Neural progenitor cell (in vitro differentiated cells): ENCODE data around the gene SLC17A7.

ENCODE experiments used
- EZH2 ChIP-seq: fragments of 200-600 bp; sonication (generic); IDR thresholded peaks from 2 replicates; pipeline ENCODE4 v1.6.1; 2017; ENCODE audit warnings: antibody characterized with exemption, mild to moderate bottlenecking, moderate library complexity
- TF ChIP-seq, protein P1 (sequence below): fragments of 200-600 bp; sonication (generic); IDR thresholded peaks from 2 replicates; pipeline ENCODE4 v1.5.1; 2017; ENCODE audit warnings: antibody characterized with exemption, mild to moderate bottlenecking

DNA sequence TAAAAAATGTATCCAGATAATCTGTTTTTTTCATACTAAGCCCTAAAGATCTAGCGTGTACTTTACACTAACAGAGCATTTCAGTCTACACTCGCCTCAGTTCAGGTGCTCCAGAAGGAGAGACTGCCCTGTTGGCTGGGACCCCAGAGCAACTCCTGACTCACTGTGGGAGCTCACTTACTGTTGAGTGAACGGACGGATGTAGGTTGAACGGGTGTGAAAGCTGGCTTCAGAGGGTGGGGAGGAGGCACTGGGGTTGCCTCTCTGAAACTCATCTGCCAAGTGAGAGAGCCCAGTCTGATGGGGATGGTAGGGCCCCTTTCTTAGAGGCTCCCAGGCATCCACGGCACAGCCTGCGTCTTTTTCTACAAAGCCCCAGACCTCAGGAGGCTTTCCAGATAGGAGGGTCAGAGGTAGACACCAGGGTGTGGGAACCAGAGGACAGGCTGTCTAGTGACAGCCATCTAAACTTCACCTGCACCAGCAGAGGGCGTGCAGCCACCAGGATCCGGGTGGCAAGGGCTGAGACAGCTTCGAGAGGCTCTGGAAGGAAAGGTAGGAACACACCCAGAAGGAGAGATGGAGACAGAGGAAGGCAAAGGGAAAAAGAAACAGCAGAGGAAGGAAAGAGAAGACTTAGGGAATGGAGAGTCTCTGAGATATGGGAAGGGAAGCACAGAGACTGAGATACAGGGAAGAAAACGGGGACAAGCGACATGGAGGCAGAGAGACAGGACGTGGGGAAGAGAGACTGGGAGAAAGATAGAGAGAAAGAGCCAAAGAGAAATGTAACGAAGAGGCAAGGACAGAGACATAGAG, 49.5 kb downstream of the SLC17A7 start:
- TF ChIP-seq, protein P1, sequence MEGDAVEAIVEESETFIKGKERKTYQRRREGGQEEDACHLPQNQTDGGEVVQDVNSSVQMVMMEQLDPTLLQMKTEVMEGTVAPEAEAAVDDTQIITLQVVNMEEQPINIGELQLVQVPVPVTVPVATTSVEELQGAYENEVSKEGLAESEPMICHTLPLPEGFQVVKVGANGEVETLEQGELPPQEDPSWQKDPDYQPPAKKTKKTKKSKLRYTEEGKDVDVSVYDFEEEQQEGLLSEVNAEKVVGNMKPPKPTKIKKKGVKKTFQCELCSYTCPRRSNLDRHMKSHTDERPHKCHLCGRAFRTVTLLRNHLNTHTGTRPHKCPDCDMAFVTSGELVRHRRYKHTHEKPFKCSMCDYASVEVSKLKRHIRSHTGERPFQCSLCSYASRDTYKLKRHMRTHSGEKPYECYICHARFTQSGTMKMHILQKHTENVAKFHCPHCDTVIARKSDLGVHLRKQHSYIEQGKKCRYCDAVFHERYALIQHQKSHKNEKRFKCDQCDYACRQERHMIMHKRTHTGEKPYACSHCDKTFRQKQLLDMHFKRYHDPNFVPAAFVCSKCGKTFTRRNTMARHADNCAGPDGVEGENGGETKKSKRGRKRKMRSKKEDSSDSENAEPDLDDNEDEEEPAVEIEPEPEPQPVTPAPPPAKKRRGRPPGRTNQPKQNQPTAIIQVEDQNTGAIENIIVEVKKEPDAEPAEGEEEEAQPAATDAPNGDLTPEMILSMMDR = peak; percentile 97
- TF ChIP-seq EZH2 = no peak
